GM21576 (cell line): ENCODE data around the gene WNT2B.

Experiments
- ATAC-seq: cut with Tn5 transposase; IDR thresholded peaks from one replicate; pipeline ENCODE4 v1.9.1; 2021; ENCODE audit warnings: mild to moderate bottlenecking, moderate library complexity; ENCODE audit not compliant: unreplicated experiment

WNT2B gene

GRCh38 chr1:112524986-112525385 lies 16.2 kb downstream of the WNT2B start:
- no peak for ATAC-seq

GRCh38 chr1:112527266-112528010 lies 18.7 kb downstream of the WNT2B start:
- no peak for ATAC-seq

DNA sequence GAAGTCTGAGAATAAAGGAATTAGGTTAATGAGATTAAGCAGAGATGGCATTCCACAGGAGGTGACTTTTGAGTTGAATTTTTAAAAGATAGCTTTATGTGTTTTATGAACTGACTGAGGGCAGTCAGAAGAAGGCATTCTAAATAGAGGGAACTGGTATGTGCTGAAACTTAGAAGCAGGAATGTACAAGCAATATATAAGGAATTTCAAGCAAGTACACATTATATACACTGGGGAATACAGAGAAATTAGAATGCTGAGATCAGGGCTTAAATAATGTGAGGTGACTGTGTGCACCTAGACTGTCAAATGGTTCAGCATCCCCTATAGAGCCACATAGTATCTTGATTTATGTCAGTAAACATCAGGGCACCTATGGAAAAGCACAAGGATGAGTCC lies 19.3 kb downstream of the WNT2B start:
- ATAC-seq, result no peak

DNA sequence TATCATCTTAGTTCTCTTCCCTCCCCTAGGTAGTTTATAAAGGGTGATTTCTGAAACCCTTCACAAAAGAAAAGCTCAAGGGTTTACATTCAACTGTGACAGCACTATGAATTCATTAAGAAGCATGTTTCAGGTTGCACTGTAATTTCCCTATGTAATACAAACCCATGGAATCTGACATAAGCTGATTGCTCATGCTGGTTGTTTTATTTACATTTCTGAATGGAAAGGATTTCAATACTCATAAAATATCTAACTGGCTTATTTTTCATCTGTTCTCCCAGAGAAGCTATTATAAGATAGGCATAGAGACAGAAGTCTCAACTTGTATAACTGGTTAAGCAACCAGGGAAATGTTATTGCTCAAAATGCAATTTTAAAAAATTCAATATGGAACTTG lies 20.5 kb downstream of the WNT2B start:
- no peak for ATAC-seq

DNA sequence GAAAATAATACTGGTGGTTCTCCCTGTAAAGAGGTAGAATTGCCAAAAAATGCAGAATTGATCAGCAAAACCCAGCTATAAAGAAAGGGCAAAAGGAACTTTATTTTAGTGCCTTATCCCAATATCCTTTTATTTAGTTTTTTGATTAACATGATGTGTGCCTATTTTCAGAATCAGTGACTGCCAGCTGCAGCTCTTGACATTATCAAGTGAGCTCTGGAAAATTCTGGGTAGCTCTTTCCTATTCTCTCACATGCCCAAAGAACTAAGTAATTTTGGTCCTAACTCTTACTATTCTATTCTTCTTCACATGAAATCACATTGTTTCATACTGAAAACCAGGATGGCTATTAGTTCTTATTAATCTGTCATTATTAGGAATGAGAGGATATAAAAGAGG lies 22.1 kb downstream of the WNT2B start:
- no peak for ATAC-seq

DNA sequence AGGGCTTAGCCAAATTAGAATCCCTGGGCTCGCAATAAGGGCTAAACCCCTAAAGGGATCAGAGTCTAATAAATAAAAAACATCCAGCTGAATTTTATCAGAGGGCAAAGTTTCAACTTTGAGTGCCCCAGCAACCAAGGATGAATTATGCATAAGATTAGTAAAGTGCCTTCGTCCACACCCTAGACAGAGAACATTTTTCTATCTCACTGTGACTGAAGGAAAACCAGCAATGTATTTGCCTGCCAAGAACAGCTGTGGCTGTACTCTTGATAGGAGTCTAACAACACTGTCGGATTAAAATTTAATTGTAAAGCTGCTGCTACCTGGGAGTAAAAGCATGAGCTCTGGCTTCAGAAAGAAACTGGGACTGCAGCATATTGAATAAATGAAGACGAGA lies 23.3 kb downstream of the WNT2B start:
- no peak for ATAC-seq

DNA sequence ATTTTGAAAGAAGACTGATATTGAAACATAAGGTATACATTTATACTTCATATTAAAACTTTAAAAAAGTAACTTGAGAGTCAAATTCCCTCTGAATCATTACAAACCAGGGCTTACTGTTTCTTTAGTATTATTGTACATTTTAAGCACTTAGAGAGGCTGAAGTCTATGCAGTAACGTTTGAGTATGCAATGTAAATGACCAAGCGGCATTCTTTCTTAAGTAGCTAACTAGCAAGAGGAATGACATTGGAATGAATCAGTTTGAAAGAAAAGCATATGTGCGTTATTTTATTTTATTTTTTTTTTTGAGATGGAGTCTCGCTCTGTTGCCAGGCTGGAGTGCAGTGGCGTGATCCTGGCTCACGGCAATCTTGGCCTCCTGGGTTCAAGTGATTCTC lies 24.3 kb downstream of the WNT2B start:
- no peak for ATAC-seq

DNA sequence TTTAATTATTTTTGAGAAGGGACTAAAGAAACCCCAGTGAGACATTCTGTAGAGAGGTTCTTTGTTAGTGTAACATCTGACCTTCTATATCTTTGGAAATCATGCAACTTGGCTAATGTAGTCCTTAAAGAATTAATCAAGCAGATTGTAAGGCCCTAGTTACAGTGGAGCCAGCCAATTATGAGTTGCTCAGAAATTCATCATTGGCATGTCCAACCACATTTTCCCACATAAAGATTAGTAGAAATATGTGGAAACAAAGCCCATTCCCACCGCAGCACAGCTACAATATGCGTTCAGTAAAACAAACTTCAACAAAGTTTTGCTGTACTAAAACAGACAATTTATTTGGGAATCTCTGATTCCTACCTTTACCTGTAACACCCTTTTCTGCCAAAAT lies 27.8 kb downstream of the WNT2B start:
- ATAC-seq, result no peak

GRCh38 chr1:112537456-112537855 lies 28.7 kb downstream of the WNT2B start:
- no peak for ATAC-seq

DNA sequence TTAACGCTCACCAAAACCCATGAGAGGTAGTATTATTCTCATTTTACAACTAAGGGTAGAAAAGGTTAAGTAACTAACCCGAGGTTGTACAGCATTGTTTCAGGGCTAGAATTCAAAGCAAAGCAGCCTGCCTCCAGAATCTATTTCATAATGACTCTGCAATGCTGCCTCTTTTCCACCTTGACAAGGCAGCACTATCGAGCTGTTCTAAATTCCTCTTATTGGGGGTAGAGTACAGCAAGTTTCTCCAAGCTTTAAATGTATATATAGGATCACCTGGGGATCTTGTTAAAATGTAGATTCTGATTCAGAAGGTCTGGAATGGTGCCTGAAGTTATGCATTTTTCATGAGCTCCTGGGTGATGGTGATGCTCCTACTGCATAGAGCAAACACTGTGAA lies 30.1 kb downstream of the WNT2B start:
- ATAC-seq, result no peak

DNA sequence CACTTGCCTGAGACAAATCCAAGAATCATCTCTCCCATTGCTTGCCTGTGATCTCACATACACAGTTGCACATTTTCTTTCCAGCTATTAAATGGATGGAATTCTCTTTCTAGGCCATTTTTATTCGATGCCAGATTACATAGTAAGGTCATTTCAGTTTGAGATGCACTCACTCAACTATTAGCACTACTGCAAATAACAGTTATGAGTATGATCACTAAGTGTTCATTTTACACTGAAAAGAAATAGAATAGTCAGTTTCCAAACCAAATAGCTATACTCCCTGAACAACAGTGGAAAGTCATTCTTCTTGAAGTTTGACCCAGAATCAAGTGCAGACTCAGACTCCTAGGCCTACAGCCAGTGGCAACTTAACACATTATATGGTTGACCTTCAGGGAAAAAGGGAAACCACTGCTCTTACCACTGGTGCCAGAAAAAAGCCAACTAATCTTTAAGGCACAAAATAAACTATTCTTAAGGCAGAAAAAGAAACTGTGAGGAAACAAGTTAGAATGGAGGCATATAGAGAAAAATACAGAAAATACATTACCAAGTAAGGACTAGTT lies 31.5 kb downstream of the WNT2B start:
- no peak for ATAC-seq

DNA sequence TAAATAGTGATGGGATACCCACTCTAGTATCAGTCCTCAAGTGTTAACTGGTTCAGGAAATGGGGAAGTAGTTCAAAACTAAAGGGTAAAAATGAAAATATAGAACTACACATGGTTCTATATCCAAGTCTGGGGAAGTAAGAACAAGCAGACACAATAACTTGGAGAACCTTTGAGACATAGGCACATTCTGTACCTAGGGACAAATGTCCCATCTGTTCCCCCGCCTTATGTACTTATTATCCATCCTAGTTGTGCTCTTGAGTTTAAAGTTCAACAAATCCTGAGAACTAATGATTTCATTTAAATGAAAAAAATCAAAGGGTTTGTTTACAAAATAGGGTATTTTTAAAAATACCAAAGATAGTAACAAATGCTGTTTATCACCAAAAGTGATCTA lies 32.5 kb downstream of the WNT2B start:
- no peak for ATAC-seq

DNA sequence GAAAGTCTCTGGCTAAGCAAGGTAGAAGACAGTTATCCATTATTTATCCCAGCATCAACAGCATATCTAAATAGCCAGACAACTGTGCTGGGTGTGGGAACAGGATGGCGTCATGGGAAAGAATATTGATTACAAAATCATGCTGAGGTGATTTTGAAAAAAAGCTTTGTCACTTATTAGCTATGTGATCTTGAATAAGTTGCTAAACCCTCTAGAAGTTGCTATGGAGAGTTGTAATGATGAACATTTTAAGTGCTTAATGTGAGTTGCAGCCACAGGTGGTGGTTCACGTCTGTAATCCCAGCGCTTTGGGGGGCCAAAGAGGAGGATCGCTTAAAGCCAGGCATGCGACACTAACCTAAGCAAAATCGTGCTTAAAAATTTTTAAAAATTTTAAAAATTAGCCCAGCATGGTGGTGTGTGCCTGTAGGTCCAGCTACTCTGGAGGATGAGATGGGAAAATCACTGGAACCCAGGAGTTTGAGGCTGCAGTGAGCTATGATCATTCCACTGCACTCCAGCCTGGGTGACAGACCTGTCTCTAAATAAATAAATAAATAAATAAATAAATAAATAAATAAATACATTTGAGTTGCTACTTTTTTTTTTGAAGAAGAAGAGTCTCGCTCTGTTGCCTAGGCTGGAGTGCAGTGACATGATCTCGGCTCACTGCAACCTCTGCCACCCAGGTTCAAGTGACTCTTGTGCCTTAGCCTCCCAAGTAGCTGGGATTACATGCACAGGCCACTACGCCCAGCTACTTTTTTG lies 33.6 kb downstream of the WNT2B start:
- no peak for ATAC-seq

DNA sequence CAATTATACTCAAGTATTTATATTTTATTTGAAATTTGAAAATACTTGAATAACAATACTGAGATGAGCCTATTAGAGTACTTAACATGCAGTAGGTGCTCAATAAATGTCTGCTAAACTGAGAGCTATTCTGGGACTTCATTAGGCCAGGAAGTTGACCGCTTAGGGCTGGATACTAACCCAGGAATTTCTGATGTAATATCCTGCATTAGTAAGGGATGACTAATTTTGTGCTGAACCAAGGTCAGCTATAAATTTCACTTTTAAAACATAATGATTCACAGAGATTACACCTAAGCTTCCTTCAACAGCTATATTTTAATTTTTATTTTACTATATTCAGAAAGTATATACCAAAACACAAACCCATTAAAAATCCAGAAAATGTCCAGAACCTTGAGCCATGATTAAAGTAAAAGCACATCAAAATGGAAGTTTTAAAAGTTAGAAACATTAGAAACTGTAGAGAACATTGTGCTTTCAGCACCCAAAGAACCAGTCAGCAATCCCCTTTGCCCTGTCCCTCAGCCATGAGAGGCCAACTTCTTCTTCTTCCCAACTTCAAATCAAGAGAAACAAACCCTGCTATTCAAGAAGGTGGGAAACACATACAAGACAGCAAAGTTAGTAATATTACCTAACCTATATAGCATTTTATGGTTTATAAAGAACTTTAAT lies 35.4 kb downstream of the WNT2B start:
- no peak for ATAC-seq

DNA sequence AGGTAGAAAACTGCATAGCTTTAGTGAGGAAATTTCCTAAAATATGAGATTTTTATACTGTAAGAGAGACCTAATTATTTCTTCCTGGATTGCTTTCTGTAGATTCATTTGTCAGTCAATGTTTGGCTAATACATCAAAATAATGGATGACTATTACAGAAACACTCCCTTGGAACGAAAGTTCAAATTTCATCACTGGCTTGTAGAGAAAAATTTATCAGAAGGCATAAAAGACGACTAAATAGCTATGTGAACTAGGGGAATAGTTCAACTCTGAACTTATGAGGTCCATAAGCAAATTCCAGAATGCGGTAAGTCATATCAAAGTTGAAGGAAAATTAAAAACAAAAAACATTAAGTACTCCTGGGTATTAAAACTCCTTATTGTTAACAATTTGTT lies 36.0 kb downstream of the WNT2B start:
- no peak for ATAC-seq

DNA sequence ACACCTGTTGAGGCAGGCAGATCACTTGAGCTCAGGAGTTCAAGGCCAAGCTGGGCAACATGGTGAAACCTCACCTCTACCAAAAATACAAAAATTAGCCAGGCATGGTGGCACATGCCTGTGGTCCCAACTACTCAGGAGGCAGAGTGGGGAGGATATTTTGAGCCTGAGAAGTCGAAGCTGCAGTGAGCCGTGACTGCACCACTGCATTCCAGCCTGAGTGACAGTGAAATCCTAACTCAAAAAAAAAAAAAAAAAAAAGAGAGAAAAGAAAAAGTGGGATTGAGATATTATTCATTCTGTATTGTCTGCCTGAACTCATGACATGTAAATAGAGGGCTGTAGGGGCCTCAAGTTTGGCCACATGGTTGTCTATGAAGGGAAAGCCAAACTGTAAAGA lies 37.3 kb downstream of the WNT2B start:
- no peak for ATAC-seq

DNA sequence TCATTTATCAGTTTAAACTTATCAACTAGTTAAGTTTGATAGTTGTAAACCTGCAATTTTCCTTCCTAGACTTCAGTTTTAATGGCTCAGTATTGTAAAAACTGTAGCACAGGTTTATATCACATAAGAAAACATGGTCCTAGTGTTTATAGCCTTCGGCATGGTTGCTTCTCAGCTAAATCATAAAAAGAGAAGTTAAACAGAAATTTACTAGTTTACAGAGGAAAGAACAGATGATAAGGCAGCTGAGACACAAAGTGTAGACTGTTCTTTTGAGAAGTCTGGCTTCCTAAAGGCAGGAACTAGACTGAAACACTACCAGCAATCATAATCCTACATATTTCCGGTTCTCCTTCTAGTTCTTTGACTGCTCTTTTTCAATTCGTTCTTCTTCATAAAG lies 39.8 kb downstream of the WNT2B start:
- no peak for ATAC-seq

DNA sequence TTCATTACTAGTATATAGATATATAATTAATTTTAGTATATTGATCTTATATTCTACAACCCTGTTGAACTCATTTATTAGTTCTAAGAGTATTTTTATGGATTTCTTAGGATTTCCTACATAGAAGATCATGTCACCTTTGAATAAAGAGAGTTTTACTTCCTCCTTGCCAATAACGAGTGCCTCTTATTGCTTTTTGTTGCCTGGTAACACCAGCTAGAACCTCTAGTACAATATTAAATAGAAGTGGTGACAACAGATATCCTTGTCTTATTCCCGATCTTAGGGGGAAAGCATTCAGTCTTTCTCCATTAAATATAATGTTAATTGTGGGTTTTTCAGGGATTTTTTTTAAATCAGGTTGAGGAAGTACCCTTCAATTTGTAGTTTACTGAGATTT lies 40.8 kb downstream of the WNT2B start:
- ATAC-seq, result no peak

- no peak for ATAC-seq
Measured at GRCh38 chr1:112554411-112554810, 45.6 kb downstream of the WNT2B start.

DNA sequence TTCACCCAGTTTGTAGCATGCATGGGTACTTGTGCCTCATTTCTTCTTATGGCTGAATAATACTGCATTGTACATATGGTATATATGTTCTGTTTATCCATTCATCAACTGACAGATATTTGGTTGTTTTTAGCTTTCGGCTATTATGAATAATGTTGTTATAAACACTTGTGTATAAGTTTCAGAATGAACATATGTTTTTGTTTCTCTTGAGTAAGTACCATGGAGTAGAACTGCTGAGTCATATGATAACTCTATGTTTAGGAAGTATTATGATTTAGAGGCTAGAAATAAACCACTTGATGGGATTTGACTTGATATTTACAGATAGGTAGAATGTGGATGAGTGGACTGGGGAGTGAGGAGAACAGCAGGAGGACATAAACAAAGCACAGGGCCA lies 48.6 kb downstream of the WNT2B start:
- ATAC-seq, result no peak

DNA sequence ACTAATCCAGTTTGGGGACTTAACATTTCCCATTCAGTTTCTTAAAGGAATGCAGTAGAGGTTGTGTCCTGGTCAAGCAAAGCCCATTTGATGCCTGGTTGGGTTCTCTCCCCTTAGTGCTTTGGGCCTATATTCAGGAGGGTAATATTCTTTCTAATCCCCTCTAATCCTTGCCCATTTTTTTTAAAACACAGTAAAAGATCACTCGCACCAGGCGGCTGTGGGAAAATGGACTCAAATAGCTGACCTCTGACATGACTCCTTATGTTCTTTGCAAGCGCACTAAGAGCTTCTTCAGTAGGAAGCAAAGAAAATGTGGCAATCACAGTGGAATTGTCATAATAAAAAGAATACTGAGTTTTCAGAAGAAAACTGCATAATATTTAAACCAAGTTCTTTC lies 49.9 kb downstream of the WNT2B start:
- ATAC-seq, result no peak

GRCh38 chr1:112563341-112563740 lies 54.6 kb downstream of the WNT2B start:
- ATAC-seq, result no peak
